Lower leg skin (tissue), 3 donors: ENCODE measurements around the gene PEAK1.

Source experiments
- POLR2A ChIP-seq, 2 donors: fragments of 450-650 bp; IDR thresholded peaks; one replicate each; pipeline ENCODE4 v1.6.1; 2016 to 2017; ENCODE audit warnings: antibody characterized with exemption in 2 of 2, mild to moderate bottlenecking in 1 of 2, moderate library complexity in 1 of 2
- TF ChIP-seq, protein P1 (sequence below), 3 donors: fragments of 450-650 bp; IDR thresholded peaks; one replicate each; pipeline ENCODE4 v1.5.1; 2016; ENCODE audit warnings: antibody characterized with exemption in 3 of 3, mild to moderate bottlenecking in 3 of 3, moderate library complexity in 2 of 3

DNA sequence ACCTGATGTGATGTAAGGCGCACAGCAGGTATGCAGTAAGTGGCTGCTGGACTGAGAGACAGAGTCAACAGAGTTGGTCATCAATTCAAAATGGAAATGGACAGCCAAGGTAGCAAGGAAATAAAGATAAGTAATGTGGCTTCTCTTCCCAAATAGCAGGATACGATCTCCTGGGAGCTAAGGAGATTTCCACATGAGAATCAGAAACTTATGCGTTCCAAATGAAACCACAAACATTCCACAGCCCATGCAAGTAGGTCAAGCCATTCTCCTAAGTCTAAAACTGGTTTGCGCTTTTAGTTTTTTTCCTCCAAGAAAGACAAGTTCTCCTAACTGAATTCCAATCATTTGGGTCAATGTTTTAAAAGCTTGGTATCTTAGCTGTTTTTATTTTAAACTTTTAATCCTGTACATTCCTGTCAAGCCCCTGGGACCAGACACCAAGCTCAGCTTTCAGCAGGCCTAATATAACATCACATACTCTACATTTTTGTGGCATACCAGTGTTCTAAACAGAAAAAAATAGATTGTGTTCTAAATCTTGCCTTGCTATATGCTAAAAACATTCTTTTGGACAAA lies 275.3 kb downstream of the PEAK1 start:
- TF ChIP-seq, protein P1, sequence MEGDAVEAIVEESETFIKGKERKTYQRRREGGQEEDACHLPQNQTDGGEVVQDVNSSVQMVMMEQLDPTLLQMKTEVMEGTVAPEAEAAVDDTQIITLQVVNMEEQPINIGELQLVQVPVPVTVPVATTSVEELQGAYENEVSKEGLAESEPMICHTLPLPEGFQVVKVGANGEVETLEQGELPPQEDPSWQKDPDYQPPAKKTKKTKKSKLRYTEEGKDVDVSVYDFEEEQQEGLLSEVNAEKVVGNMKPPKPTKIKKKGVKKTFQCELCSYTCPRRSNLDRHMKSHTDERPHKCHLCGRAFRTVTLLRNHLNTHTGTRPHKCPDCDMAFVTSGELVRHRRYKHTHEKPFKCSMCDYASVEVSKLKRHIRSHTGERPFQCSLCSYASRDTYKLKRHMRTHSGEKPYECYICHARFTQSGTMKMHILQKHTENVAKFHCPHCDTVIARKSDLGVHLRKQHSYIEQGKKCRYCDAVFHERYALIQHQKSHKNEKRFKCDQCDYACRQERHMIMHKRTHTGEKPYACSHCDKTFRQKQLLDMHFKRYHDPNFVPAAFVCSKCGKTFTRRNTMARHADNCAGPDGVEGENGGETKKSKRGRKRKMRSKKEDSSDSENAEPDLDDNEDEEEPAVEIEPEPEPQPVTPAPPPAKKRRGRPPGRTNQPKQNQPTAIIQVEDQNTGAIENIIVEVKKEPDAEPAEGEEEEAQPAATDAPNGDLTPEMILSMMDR (IDR thresholded peaks at IDR 0.05), result no peak
- no peak for TF ChIP-seq POLR2A (IDR thresholded peaks at IDR 0.05)
